Endothelial cell of umbilical vein (primary cell): Measurements from ENCODE around the gene DHRS2. TPM values are rescaled to one million over a fixed set of nuclear protein-coding genes. Genes with fewer than 3 reads are reported as not detected.

ENCODE experiments used
- BruUV-seq: library from RNA; stranded (reverse); fragments of 400-500 nt; replicated peaks from 2 replicates; lab custom pipeline; 2021; lab: Mats Ljungman, UMichigan
- CTCF ChIA-PET: fragments of 300-600, 350-600 bp; sonication (Branson Sonifier 250); formaldehyde crosslinking; loops from one replicate; lab custom pipeline; 2021; ENCODE audit warnings: antibody characterized with exemption, inconsistent platforms; lab: Charles Lee
- POLR2A ChIA-PET: fragments of 300-600, 350-600 bp; sonication (Branson Sonifier 250); formaldehyde crosslinking; loops from one replicate; lab custom pipeline; 2021; ENCODE audit warnings: antibody characterized with exemption, inconsistent platforms; lab: Charles Lee
- DNase-seq: peaks from one replicate; pipeline ENCODE4 v3.0.0-alpha.2; 2011; ENCODE audit warnings: low read depth, low spot score
- FAIRE-seq: peaks from 2 replicates; lab custom pipeline; 2011; peaks lifted over from hg19 to GRCh38; lab: Jason Lieb, UNC
- H2AFZ ChIP-seq: 2 replicates; pipeline ENCODE4 v1.6.0; 2012; ENCODE audit warnings: low read depth, low read length, control low read depth, inconsistent platforms
- H3K27ac ChIP-seq: 2 replicates; pipeline ENCODE4 v1.5.1; 2011; ENCODE audit warnings: low read depth, mild to moderate bottlenecking, control low read depth, low read length, moderate library complexity; ENCODE audit not compliant: insufficient read depth
- H3K27me3 ChIP-seq, 2 experiments: 2 replicates each; pipeline versions ENCODE4 v1.6.0 to v1.6.1; 2011; ENCODE audit warnings: low read length in 2 of 2, mixed read lengths in 1 of 2; ENCODE audit not compliant: control insufficient read depth in 2 of 2, insufficient read depth in 2 of 2
- H3K36me3 ChIP-seq, 2 experiments: 2 replicates in 1 of 2; 3 replicates in 1 of 2; pipeline ENCODE4 v1.5.1; 2011; ENCODE audit warnings: low read length in 2 of 2, mild to moderate bottlenecking in 1 of 2, moderate library complexity in 1 of 2; ENCODE audit not compliant: control insufficient read depth in 2 of 2, insufficient read depth in 2 of 2; ENCODE audit errors: extremely low read depth in 1 of 2
- H3K4me1 ChIP-seq: 3 replicates; pipeline ENCODE4 v1.5.1; 2011; ENCODE audit warnings: mild to moderate bottlenecking, low read length; ENCODE audit not compliant: control insufficient read depth, insufficient read depth; ENCODE audit errors: extremely low read depth
- H3K4me2 ChIP-seq: 2 replicates; pipeline ENCODE4 v1.6.1; 2011; ENCODE audit warnings: low read length, control low read depth, mixed read lengths; ENCODE audit not compliant: insufficient read depth
- H3K4me3 ChIP-seq, 3 experiments: fragments of 200-600 bp in 1 of 3; sonication (generic), shearing (Covaris generic) in 1 of 3; replicated peaks in 1 of 3; 2 replicates each; pipeline ENCODE4 v1.5.1; 2011 to 2016; ENCODE audit warnings: control low read depth in 3 of 3, low read length in 3 of 3, mild to moderate bottlenecking in 2 of 3, inconsistent platforms in 1 of 3, low read depth in 1 of 3, moderate library complexity in 1 of 3; ENCODE audit not compliant: insufficient read depth in 1 of 3
- H3K79me2 ChIP-seq: 2 replicates; pipeline ENCODE4 v1.6.0; 2012; ENCODE audit warnings: low read length, inconsistent platforms; ENCODE audit not compliant: control insufficient read depth, insufficient read depth
- H3K9ac ChIP-seq: replicated peaks from 2 replicates; pipeline ENCODE3; 2011; ENCODE audit warnings: low read length, control low read depth; ENCODE audit not compliant: insufficient read depth; ENCODE audit errors: extremely low read depth
- H3K9me1 ChIP-seq: replicated peaks from 3 replicates; pipeline ENCODE4 v1.6.0; 2011; ENCODE audit warnings: mild to moderate bottlenecking, low read length; ENCODE audit not compliant: control insufficient read depth, insufficient read depth; ENCODE audit errors: extremely low read depth
- H3K9me3 ChIP-seq: replicated peaks from 2 replicates; pipeline ENCODE4 v1.5.1; 2012; ENCODE audit warnings: low read length, inconsistent platforms; ENCODE audit not compliant: control insufficient read depth, insufficient read depth
- H4K20me1 ChIP-seq: replicated peaks from 2 replicates; pipeline ENCODE3; 2011; ENCODE audit warnings: mild to moderate bottlenecking, low read length; ENCODE audit not compliant: control insufficient read depth, insufficient read depth; ENCODE audit errors: extremely low read depth
- CTCF ChIP-seq, 2 donors: IDR thresholded peaks; 1 replicate in 1 of 2; 2 replicates in 1 of 2; pipeline ENCODE4 v1.5.1; 2011; ENCODE audit warnings: low read length in 2 of 2, mild to moderate bottlenecking in 2 of 2, moderate library complexity in 2 of 2, control low read depth in 1 of 2, inconsistent platforms in 1 of 2, low read depth in 1 of 2; ENCODE audit not compliant: insufficient read depth in 1 of 2; ENCODE audit errors: extremely low read depth in 1 of 2
- EZH2 ChIP-seq: IDR thresholded peaks from 2 replicates; pipeline ENCODE4 v1.6.1; 2012; ENCODE audit warnings: borderline replicate concordance, low read depth, mild to moderate bottlenecking, moderate library complexity, low read length, inconsistent platforms; ENCODE audit not compliant: severe bottlenecking
- FOS ChIP-seq: IDR thresholded peaks from 2 replicates; pipeline ENCODE4 v1.6.1; 2011; ENCODE audit warnings: mild to moderate bottlenecking, low read length, moderate library complexity, borderline replicate concordance; ENCODE audit not compliant: insufficient read depth
- GATA2 ChIP-seq: IDR thresholded peaks from 2 replicates; pipeline ENCODE4 v1.7.0; 2011; ENCODE audit warnings: low read depth, mild to moderate bottlenecking, moderate library complexity, mixed read lengths, low read length; ENCODE audit not compliant: insufficient read length, insufficient read depth
- JUN ChIP-seq: IDR thresholded peaks from 2 replicates; pipeline ENCODE4 v1.6.1; 2011; ENCODE audit warnings: borderline replicate concordance, low read depth; ENCODE audit not compliant: insufficient read length, insufficient read depth
- MYC ChIP-seq: IDR thresholded peaks from one replicate; pipeline ENCODE4 v1.6.1; 2011; ENCODE audit warnings: mild to moderate bottlenecking, low read depth, low read length
- POLR2A ChIP-seq: IDR thresholded peaks from 2 replicates; pipeline ENCODE4 v1.6.1; 2012; ENCODE audit warnings: low read depth, mild to moderate bottlenecking, control low read depth, low read length
- POLR2AphosphoS5 ChIP-seq: IDR thresholded peaks from 2 replicates; pipeline ENCODE4 v1.6.1; 2012; ENCODE audit warnings: low read depth, mild to moderate bottlenecking, control low read depth, low read length, moderate library complexity; ENCODE audit not compliant: insufficient read depth
- dilution Hi-C: fragments of 300-500 bp; cut with MboI; formaldehyde crosslinking; loops from one replicate; pipeline ENCODE4 v1.15.0; 2019; ENCODE audit warnings: low sequenced_read_pairs; ENCODE audit not compliant: extremely low pct_ligation_motif_present
- intact Hi-C: fragments of 100-400 bp; cut with micrococcal nuclease; formaldehyde crosslinking; loops from one replicate; pipeline ENCODE4 v1.10.0; 2022
- polyA plus RNA-seq, 4 experiments: library from polyadenylated mRNA; depleted of rRNA in 3 of 4; stranded (reverse) in 3 of 4; unstranded in 1 of 4; fragments of >200 nt; gene quantifications; 2 replicates each; pipeline versions ENCODE4 v1.2.1 to v1.2.3, GENCODE V29; 2011 to 2012; ENCODE audit warnings: missing spikeins in 1 of 4
- total RNA-seq: library from RNA; stranded (reverse); gene quantifications from 2 replicates; pipeline ENCODE4 v1.2.3, GENCODE V29; 2021
- TF ChIP-seq, protein P1 (sequence below): IDR thresholded peaks from 2 replicates; pipeline ENCODE4 v1.6.1; 2011; ENCODE audit not compliant: insufficient read depth, insufficient read length

The DHRS2 gene
- total and polyA plus RNA-seq, 2 donors (not counting 3 experiments of a cell fraction or from before 2014, with no cell fraction given): 0.10 TPM; not detected in 1

DNA sequence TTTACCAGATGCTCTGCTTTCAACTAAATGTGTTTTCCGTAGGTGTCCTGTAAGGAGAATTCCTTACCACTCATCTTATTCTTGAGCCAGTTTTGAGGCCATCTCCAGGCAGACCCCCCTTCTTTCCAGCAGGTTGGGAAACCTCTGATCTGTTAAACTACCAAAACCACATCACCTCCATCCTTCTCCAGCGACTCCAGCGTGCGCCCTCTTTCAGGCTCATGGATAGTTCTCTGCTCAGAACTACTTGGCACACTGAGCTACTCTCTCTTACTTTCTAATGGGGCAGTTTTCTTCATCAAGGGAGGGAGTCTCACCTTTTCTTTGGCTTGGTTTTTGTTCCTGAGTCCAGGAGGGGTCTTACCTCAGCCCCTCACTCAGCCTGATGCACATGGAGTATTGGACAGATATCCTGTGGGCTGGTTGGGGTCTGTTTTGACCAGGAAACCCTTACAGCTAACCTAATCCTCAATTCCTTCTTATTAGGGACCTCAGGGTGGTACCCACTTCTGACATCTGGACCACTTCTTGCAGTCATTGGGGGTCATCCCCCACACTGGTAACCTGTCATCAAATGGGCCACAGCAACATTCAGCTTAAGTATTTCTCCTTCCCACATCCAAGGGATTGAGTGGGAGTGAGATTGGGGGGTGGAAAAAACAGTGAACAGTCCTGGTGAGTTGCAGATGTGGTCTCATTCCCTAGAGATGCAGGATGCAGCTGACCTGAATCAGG is 5.2 kb downstream of the DHRS2 start:
- Histone ChIP-seq H3K9me3 (no peaks in the 10 kb centered on the region), H2AFZ (no peak overlapping the region), H3K4me3 (no peak overlapping the region), H4K20me1 (no peaks in the 10 kb centered on the region), H3K4me2 (no peak overlapping the region), H3K9ac (no peak overlapping the region), H3K27ac (no peak overlapping the region), H3K27me3 (no peaks in the 10 kb centered on the region), H3K79me2 (no peaks in the 10 kb centered on the region), H3K36me3 (no peaks in the 10 kb centered on the region), H3K9me1 (no peaks in the 10 kb centered on the region), H3K4me1 (no peaks in the 10 kb centered on the region)
- FAIRE-seq (no peak), DNase-seq (no peak)
- dilution Hi-C loops: no loop called here
- CTCF ChIA-PET: interaction anchor here (0.5 to 2.7 kb wide), 3 partner anchors 9 to 289 kb away, joined by 3 to 31 read pairs (median 9); no protein-coding TSS in a partner anchor
- POLR2A ChIA-PET: no interaction called here
- TF ChIP-seq MYC: no peak
- TF ChIP-seq JUN: no peak
- TF ChIP-seq FOS: no peak
- TF ChIP-seq POLR2A: no peak
- TF ChIP-seq EZH2: no peak
- TF ChIP-seq POLR2AphosphoS5: no peak
- TF ChIP-seq, protein P1, sequence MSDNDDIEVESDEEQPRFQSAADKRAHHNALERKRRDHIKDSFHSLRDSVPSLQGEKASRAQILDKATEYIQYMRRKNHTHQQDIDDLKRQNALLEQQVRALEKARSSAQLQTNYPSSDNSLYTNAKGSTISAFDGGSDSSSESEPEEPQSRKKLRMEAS: no peak
- no peak for TF ChIP-seq GATA2
- TF ChIP-seq CTCF (IDR thresholded peaks at IDR 0.05; ENCODE audit: extremely low read depth in 1 of 2, insufficient read depth in 1 of 2, low read depth in 1 of 2, low read length in 2 of 2): no peak
- intact Hi-C loops: no loop called here
- no TSS peak for BruUV-seq
